SU-DHL-6 (cell line): ENCODE results near the gene MORC2.

ENCODE experiments used
- H2AFZ ChIP-seq: fragments of 200-600 bp; sonication (generic); 2 replicates; pipeline ENCODE4 v1.6.1; 2014; ENCODE audit warnings: low read depth, mild to moderate bottlenecking, moderate library complexity, mixed read lengths, antibody characterized with exemption, low read length; ENCODE audit not compliant: severe bottlenecking
- H3F3A ChIP-seq: fragments of 200-600 bp; shearing (Covaris generic); 2 replicates; pipeline ENCODE4 v1.6.0; 2016; ENCODE audit warnings: antibody characterized with exemption, mild to moderate bottlenecking; ENCODE audit not compliant: insufficient read depth
- H3K27ac ChIP-seq: fragments of 200-600 bp; sonication (generic); 2 replicates; pipeline ENCODE4 v1.5.1; 2016; ENCODE audit warnings: low read depth, mild to moderate bottlenecking, low read length, moderate library complexity, mixed read lengths
- H3K27me3 ChIP-seq: fragments of 200-600 bp; sonication (generic), shearing (Covaris generic); 2 replicates; pipeline ENCODE4 v1.6.0; 2014; ENCODE audit warnings: mild to moderate bottlenecking, low read length
- H3K36me3 ChIP-seq: fragments of 200-600 bp; sonication (generic); 2 replicates; pipeline ENCODE4 v1.6.1; 2014; ENCODE audit warnings: mild to moderate bottlenecking, low read length, mixed read lengths
- H3K4me2 ChIP-seq: fragments of 300-600, 200-600 bp; shearing (Covaris generic), sonication (generic); 2 replicates; pipeline ENCODE4 v1.6.0; 2014; ENCODE audit warnings: low read length, low read depth, mild to moderate bottlenecking; ENCODE audit not compliant: poor library complexity, severe bottlenecking
- H3K4me3 ChIP-seq: fragments of 200-600 bp; sonication (generic); 2 replicates; pipeline ENCODE4 v1.5.1; 2014; ENCODE audit warnings: antibody characterized with exemption, low read length, mild to moderate bottlenecking, mixed read lengths; ENCODE audit not compliant: insufficient read depth, poor library complexity, severe bottlenecking
- H3K79me2 ChIP-seq: fragments of 200-600 bp; sonication (generic); 2 replicates; pipeline ENCODE4 v1.6.1; 2014; ENCODE audit warnings: mild to moderate bottlenecking, low read length, moderate library complexity; ENCODE audit not compliant: insufficient read depth
- H3K9ac ChIP-seq: fragments of 200-600 bp; sonication (generic); 2 replicates; pipeline ENCODE4 v1.7.0; 2014; ENCODE audit warnings: mild to moderate bottlenecking, low read length
- H3K9me2 ChIP-seq: fragments of 200-600 bp; sonication (generic); replicated peaks from 2 replicates; pipeline ENCODE4 v1.6.1; 2014; ENCODE audit warnings: low read length; ENCODE audit not compliant: insufficient read depth
- H3K9me3 ChIP-seq: fragments of 200-600 bp; sonication (generic); 2 replicates; pipeline ENCODE4 v1.6.1; 2014; ENCODE audit warnings: low read length, mixed read lengths; ENCODE audit not compliant: insufficient read depth
- H4K20me1 ChIP-seq: fragments of 200-600 bp; sonication (generic); 2 replicates; pipeline ENCODE4 v1.6.1; 2014; ENCODE audit warnings: low read depth, mild to moderate bottlenecking, antibody characterized with exemption, low read length, moderate library complexity, mixed read lengths
- CTCF ChIP-seq: fragments of 200-600 bp; sonication (generic); IDR thresholded peaks from one replicate; pipeline ENCODE4 v1.5.1; 2017; ENCODE audit warnings: antibody characterized with exemption, mild to moderate bottlenecking, low read length, moderate library complexity; ENCODE audit not compliant: insufficient read depth, poor library complexity, severe bottlenecking
- EZH2phosphoT487 ChIP-seq: fragments of 200-600 bp; sonication (generic), shearing (Covaris generic); conservative IDR thresholded peaks from 2 replicates; pipeline ENCODE4 v1.6.1; 2018; ENCODE audit warnings: mild to moderate bottlenecking, antibody characterized with exemption, low read length, moderate library complexity, mixed read lengths

Gene MORC2

GRCh38 chr22:30919973-30920372, 48.6 kb downstream of the MORC2 start:
- H3K27ac ChIP-seq = no peak overlapping the region
- H3K9ac ChIP-seq = no peak overlapping the region
- no peak for TF ChIP-seq CTCF
- TF ChIP-seq EZH2phosphoT487 = no peak
- H4K20me1 ChIP-seq = no peaks in the 10 kb centered on the region
- H3F3A ChIP-seq = no peaks in the 10 kb centered on the region
- no peaks in the 10 kb centered on the region for H3K36me3 ChIP-seq
- H3K4me2 ChIP-seq = no peak overlapping the region
- H3K9me3 ChIP-seq = peaks cover 4% of the 10 kb centered on the region; the same call in 1 of the 2 replicates
- H3K9me2 ChIP-seq = no peaks in the 10 kb centered on the region
- no peaks in the 10 kb centered on the region for H3K79me2 ChIP-seq
- no peak overlapping the region for H3K4me3 ChIP-seq
- H3K27me3 ChIP-seq = no peaks in the 10 kb centered on the region
- no peak overlapping the region for H2AFZ ChIP-seq

DNA sequence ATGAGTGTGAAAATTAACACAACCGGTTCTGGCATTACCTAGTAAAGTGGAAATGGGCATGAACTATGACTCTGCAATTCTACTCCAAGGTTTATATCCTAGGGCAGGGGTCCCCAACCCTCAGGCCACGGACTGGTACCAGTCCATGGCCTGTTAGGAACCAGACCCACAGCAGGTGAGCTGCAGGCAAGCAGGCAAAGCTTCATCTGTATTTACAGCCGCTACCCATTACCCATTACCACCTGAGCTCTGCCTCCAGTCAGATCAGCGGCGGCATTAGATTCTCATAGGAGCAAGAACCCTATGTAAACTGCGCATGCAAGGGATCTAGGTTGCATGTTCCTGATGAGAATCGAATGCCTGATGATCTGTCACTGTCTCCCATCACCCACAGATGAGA, 49.8 kb downstream of the MORC2 start:
- Histone ChIP-seq H3K27ac (no peak overlapping the region), H3K79me2 (no peaks in the 10 kb centered on the region), H3K27me3 (no peaks in the 10 kb centered on the region), H3K4me3 (no peak overlapping the region), H3K9ac (no peak overlapping the region), H2AFZ (no peak overlapping the region), H3K9me2 (no peaks in the 10 kb centered on the region), H4K20me1 (no peaks in the 10 kb centered on the region), H3K4me2 (no peak overlapping the region), H3K36me3 (no peaks in the 10 kb centered on the region), H3K9me3 (peaks cover 4% of the 10 kb centered on the region; the same call in 1 of the 2 replicates), H3F3A (no peaks in the 10 kb centered on the region)
- TF ChIP-seq EZH2phosphoT487 (no peak), CTCF (no peak)

- H3K27ac ChIP-seq = no peak overlapping the region
- no peaks in the 10 kb centered on the region for H4K20me1 ChIP-seq
- TF ChIP-seq CTCF (no peak), EZH2phosphoT487 (no peak)
- H3K9me3 ChIP-seq = no peaks in the 10 kb centered on the region
- H3K4me2 ChIP-seq = no peak overlapping the region
- H3K27me3 ChIP-seq = no peaks in the 10 kb centered on the region
- no peaks in the 10 kb centered on the region for H3K9me2 ChIP-seq
- H3K4me3 ChIP-seq = no peak overlapping the region
- no peaks in the 10 kb centered on the region for H3K79me2 ChIP-seq
- no peaks in the 10 kb centered on the region for H3F3A ChIP-seq
- no peak overlapping the region for H3K9ac ChIP-seq
- H3K36me3 ChIP-seq = no peaks in the 10 kb centered on the region
- no peak overlapping the region for H2AFZ ChIP-seq
Observed at GRCh38 chr22:30910358-30910757, 58.2 kb downstream of the MORC2 start.
